Tibial nerve (tissue), 3 donors: Measurements from ENCODE around the gene PLCB2.

Experiments
- POLR2A ChIP-seq, 2 donors: fragments of 450-650 bp; IDR thresholded peaks; one replicate each; pipeline ENCODE4 v1.6.1; 2017; ENCODE audit warnings: antibody characterized with exemption in 2 of 2, mild to moderate bottlenecking in 2 of 2, moderate library complexity in 2 of 2
- TF ChIP-seq, protein P1 (sequence below), 5 experiments: fragments of 200-600 bp in 3 of 5; fragments of 450-650 bp in 2 of 5; sonication (generic) in 3 of 5; IDR thresholded peaks; one replicate each; pipeline ENCODE4 v1.5.1; 2016 to 2019; ENCODE audit warnings: antibody characterized with exemption in 5 of 5, mild to moderate bottlenecking in 3 of 5, moderate library complexity in 2 of 5

DNA sequence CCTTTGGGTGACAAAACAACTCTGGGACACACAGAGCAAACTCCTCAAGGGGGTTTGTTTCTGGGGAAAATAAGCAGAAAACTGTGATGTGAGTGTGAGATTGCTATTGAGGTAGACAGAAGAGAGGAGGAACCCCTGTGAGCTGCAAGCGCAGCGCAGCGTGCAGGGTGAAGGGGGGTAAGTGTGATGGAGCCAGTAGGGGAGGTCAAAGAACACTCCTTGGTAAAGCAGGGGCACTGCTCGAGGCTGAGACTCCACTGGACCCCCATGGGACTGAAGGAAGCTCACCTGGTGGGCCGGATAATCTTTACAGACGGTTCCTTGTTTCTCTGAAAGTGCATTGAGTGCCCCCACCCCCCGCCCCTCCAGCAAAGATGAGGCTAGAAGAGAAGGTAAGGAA is 23.3 kb upstream of the PLCB2 start:
- TF ChIP-seq, protein P1, sequence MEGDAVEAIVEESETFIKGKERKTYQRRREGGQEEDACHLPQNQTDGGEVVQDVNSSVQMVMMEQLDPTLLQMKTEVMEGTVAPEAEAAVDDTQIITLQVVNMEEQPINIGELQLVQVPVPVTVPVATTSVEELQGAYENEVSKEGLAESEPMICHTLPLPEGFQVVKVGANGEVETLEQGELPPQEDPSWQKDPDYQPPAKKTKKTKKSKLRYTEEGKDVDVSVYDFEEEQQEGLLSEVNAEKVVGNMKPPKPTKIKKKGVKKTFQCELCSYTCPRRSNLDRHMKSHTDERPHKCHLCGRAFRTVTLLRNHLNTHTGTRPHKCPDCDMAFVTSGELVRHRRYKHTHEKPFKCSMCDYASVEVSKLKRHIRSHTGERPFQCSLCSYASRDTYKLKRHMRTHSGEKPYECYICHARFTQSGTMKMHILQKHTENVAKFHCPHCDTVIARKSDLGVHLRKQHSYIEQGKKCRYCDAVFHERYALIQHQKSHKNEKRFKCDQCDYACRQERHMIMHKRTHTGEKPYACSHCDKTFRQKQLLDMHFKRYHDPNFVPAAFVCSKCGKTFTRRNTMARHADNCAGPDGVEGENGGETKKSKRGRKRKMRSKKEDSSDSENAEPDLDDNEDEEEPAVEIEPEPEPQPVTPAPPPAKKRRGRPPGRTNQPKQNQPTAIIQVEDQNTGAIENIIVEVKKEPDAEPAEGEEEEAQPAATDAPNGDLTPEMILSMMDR (IDR thresholded peaks at IDR 0.05), result no peak
- TF ChIP-seq POLR2A (IDR thresholded peaks at IDR 0.05), result no peak
